ENCODE measurements around the gene CHST3. TPM values are rescaled to one million over a fixed set of nuclear protein-coding genes. Genes with fewer than 3 reads are reported as not detected.

The CHST3 gene
- total RNA-seq, 1 experiment from 2014 or later, result 44.6 TPM

- in situ Hi-C loops (cut with HindIII; ENCODE audit: low pct_unique_long_range_greater_than_20kb, low sequenced_read_pairs), result no loop called here
- no peak for ATAC-seq
These were observed 25.7 kb downstream of the CHST3 start for GRCh38 chr10:71989661-71990454.

GRCh38 chr10:71990706-71991269, 26.6 kb downstream of the CHST3 start:
- Histone ChIP-seq H3K4me3 (ENCODE audit: low read depth in 2 of 2, low read length in 2 of 2) (no peak overlapping the region), H3K9me3 (ENCODE audit: control insufficient read depth, insufficient read depth, low read depth, low read length) (no peaks in the 10 kb centered on the region), H3K27ac (ENCODE audit: low read length) (no peak overlapping the region), H3K36me3 (ENCODE audit: control insufficient read depth, insufficient read depth, low read length) (no peaks in the 10 kb centered on the region), H3K27me3 (ENCODE audit: control insufficient read depth, insufficient read depth, low read length) (no peaks in the 10 kb centered on the region), H3K4me1 (ENCODE audit: control insufficient read depth, insufficient read depth, low read length) (peaks cover 5% of the 10 kb centered on the region)
- intact Hi-C loops (cut with micrococcal nuclease; ENCODE audit: unreplicated experiment) (no loop called here), in situ Hi-C loops (cut with HindIII; ENCODE audit: low pct_unique_long_range_greater_than_20kb, low sequenced_read_pairs) (no loop called here)
- no TSS peak for BruUV-seq (replicated peaks)
- ChIA-PET POLR2A (no interaction called here), CTCF (no interaction called here)
- DNase-seq (ENCODE audit: low read depth, low spot score) (no peak), ATAC-seq (no peak)
- TF ChIP-seq CTCF (IDR thresholded peaks at IDR 0.05) (no peak), TCF7L2 (IDR thresholded peaks at IDR 0.05; ENCODE audit: low read depth, low read length) (no peak), REST (IDR thresholded peaks at IDR 0.05; ENCODE audit: insufficient read depth in 1 of 2, low read depth in 2 of 2, low read length in 1 of 2) (no peak), POLR2AphosphoS5 (IDR thresholded peaks at IDR 0.05; ENCODE audit: low read depth, low read length) (no peak), SIN3A (IDR thresholded peaks at IDR 0.05; ENCODE audit: borderline replicate concordance, insufficient read depth, low read depth, low read length) (no peak)

More at GRCh38 chr10:71989661-71990454, 25.7 kb downstream of the CHST3 start:
- H3K4me3 ChIP-seq (ENCODE audit: low read depth in 2 of 2, low read length in 2 of 2), result no peak overlapping the region
- H3K4me1 ChIP-seq (ENCODE audit: control insufficient read depth, insufficient read depth, low read length), result peaks cover 8% of the 10 kb centered on the region
- TF ChIP-seq REST (IDR thresholded peaks at IDR 0.05; ENCODE audit: insufficient read depth in 1 of 2, low read depth in 2 of 2, low read length in 1 of 2), result no peak
- BruUV-seq (replicated peaks), result TSS peak; percentile 35
- intact Hi-C loops (cut with micrococcal nuclease; ENCODE audit: unreplicated experiment), result no loop called here
- CTCF ChIA-PET, result no interaction called here
- POLR2A ChIA-PET, result no interaction called here
- H3K36me3 ChIP-seq (ENCODE audit: control insufficient read depth, insufficient read depth, low read length), result no peaks in the 10 kb centered on the region
- H3K27ac ChIP-seq (ENCODE audit: low read length), result no peak overlapping the region
- no peaks in the 10 kb centered on the region for H3K27me3 ChIP-seq (ENCODE audit: control insufficient read depth, insufficient read depth, low read length)
- no peak for DNase-seq (ENCODE audit: low read depth, low spot score)
- H3K9me3 ChIP-seq (ENCODE audit: control insufficient read depth, insufficient read depth, low read depth, low read length), result no peaks in the 10 kb centered on the region

All from Panc1 (cell line).